Measurements from ENCODE around the gene IMMT.

The IMMT gene

DNA sequence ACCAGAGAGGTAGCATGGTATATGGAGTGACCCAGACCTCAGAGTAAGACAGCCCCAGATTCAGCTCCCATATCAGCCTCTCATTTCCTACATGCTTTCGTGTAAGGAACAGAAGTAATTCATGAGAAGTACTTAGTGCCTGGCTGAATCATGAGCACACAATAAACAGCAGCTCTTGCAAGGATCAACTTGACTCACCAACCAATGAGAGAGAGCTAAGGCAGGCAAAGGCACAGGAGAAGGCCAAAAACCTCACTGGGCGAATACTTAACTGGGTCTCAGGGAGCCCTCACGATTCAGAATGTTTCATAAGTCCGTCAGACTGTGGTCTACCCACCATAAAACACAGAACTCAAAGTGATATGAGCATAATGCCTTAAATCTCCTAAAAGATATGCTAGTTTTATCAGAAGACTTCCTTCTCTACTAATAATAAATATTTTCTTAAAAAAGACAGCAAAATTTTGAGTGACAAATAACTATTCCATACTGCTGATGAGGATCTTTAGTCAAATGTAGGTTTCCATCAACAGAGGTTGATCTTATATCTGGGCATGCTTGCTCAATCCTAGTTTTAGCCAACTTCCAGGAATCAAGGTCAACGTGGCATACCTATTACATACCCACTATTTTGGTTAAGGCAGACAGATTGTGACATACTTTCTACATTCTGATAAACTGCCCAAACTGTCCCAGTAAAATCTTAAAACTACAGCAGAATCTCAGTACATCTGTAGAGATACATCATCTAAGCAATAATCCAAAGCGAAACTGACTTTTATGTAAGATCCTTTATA, 34.9 kb downstream of the IMMT start:
- Histone ChIP-seq H3K4me3 (replicated peaks; ENCODE audit: low read depth, low read length) (no peak overlapping the region), H3K27me3 (replicated peaks; ENCODE audit: control insufficient read depth, insufficient read depth, low read length) (no peaks in the 10 kb centered on the region), H3K36me3 (ENCODE audit: control insufficient read depth, insufficient read depth, low read length) (peaks cover 16% of the 10 kb centered on the region)
- TF ChIP-seq, protein P1, sequence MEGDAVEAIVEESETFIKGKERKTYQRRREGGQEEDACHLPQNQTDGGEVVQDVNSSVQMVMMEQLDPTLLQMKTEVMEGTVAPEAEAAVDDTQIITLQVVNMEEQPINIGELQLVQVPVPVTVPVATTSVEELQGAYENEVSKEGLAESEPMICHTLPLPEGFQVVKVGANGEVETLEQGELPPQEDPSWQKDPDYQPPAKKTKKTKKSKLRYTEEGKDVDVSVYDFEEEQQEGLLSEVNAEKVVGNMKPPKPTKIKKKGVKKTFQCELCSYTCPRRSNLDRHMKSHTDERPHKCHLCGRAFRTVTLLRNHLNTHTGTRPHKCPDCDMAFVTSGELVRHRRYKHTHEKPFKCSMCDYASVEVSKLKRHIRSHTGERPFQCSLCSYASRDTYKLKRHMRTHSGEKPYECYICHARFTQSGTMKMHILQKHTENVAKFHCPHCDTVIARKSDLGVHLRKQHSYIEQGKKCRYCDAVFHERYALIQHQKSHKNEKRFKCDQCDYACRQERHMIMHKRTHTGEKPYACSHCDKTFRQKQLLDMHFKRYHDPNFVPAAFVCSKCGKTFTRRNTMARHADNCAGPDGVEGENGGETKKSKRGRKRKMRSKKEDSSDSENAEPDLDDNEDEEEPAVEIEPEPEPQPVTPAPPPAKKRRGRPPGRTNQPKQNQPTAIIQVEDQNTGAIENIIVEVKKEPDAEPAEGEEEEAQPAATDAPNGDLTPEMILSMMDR (IDR thresholded peaks at IDR 0.05; ENCODE audit: insufficient read depth, low read length, poor library complexity, severe bottlenecking) = no peak
- no peak for DNase-seq (ENCODE audit: extremely low read depth, insufficient read length)

DNA sequence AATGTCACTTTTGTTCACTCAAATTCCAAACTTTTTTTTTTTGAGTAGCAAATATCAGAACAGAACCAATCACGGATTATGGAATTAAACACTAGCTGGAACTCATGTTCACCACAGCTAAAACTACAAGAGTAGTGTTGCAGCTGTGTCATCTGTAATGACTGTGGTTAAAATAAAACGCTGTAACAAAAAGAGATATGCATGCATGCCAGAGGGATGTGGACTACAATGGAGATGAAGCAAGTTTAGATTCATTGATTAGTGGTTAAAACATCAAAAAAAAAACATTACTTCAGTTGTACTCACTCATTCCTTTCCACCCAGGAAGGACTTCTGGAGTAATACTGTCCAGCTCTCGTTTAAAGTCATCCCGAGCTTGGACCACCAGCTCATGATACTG, 37.0 kb downstream of the IMMT start:
- peaks cover 16% of the 10 kb centered on the region for H3K36me3 ChIP-seq (ENCODE audit: control insufficient read depth, insufficient read depth, low read length)

DNA sequence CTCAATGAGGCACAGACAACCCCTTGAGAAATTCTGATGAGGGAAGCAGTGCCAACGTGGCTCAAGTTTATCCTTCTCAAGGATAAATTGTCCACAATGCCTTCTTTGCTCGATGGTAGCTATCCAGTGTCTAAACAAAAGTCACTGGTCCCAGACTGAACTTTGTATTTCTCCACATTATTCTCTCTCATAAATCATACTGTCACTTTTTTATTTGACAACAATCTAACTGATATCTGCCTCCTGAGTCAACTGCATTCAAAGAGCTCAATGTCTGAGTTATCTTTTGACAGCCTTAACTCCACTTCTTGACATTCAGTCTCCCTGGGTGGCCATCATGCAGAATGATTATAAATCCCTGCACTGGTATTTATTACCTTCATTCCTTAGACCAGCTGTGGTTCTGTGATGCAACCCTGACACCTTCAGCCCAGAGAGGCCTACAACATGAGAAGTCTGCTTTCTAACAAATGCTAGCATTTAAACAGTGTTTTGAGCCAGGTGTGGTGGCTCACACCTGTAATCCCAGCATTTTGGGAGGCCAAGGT, 38.2 kb downstream of the IMMT start:
- no peaks in the 10 kb centered on the region for H3K27me3 ChIP-seq (replicated peaks; ENCODE audit: control insufficient read depth, insufficient read depth, low read length)
- peaks cover 13% of the 10 kb centered on the region for H3K36me3 ChIP-seq (ENCODE audit: control insufficient read depth, insufficient read depth, low read length)
- TF ChIP-seq, protein P1 (IDR thresholded peaks at IDR 0.05; ENCODE audit: insufficient read depth, low read length, poor library complexity, severe bottlenecking) = no peak
- H3K4me3 ChIP-seq (replicated peaks; ENCODE audit: low read depth, low read length) = no peak overlapping the region
- no peak for DNase-seq (ENCODE audit: extremely low read depth, insufficient read length)

More for the DNA sequence above, 37.0 kb downstream of the IMMT start:
- no peak for DNase-seq (ENCODE audit: extremely low read depth, insufficient read length)
- Histone ChIP-seq H3K4me3 (replicated peaks; ENCODE audit: low read depth, low read length) (no peak overlapping the region), H3K27me3 (replicated peaks; ENCODE audit: control insufficient read depth, insufficient read depth, low read length) (no peaks in the 10 kb centered on the region)
- TF ChIP-seq, protein P1 (IDR thresholded peaks at IDR 0.05; ENCODE audit: insufficient read depth, low read length, poor library complexity, severe bottlenecking) = no peak

DNA sequence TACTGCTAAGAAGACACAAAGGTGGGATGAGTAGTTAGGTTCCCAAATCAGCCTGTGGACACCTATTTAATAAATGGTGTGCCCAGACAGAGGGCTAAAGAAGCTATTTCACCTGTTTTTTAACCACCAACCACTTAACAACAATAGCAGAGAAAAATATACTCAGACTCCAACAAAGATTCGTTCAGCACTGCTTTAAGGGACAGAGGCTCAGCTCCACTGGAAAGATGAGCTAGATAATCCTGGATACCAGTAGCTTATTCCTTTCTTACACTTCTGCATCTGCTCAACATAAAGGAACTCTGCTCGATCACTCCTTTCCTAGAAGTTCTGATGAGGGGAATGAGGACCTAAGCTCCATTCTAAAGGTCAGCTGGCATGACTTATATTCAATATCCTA, 44.8 kb downstream of the IMMT start:
- no peaks in the 10 kb centered on the region for H3K27me3 ChIP-seq (replicated peaks; ENCODE audit: control insufficient read depth, insufficient read depth, low read length)
- no peak for DNase-seq (ENCODE audit: extremely low read depth, insufficient read length)
- TF ChIP-seq, protein P1 (IDR thresholded peaks at IDR 0.05; ENCODE audit: insufficient read depth, low read length, poor library complexity, severe bottlenecking) = no peak
- H3K4me3 ChIP-seq (replicated peaks; ENCODE audit: low read depth, low read length) = no peak overlapping the region
- peaks cover 12% of the 10 kb centered on the region for H3K36me3 ChIP-seq (ENCODE audit: control insufficient read depth, insufficient read depth, low read length)

DNA sequence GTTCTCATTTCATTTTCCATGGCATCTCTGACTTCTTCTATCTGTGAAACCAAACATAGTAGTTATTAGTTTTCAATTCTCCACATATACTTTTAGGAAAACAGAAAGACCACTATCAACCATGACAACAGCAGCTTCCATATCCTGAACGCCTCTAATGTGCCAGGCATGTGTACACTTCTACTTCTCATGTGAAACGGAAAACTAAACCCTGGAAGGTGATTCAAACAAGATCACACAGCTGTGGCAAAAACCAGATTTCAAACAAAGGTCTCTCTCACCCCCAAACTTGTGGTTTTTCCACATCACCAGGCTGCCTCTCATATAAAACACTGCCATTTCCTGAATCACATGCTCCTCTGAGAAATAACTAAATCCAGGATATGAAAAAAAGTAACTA, 47.5 kb downstream of the IMMT start:
- DNase-seq (ENCODE audit: extremely low read depth, insufficient read length) = no peak
- Histone ChIP-seq H3K4me3 (replicated peaks; ENCODE audit: low read depth, low read length) (no peak overlapping the region), H3K27me3 (replicated peaks; ENCODE audit: control insufficient read depth, insufficient read depth, low read length) (no peaks in the 10 kb centered on the region), H3K36me3 (ENCODE audit: control insufficient read depth, insufficient read depth, low read length) (peaks cover 14% of the 10 kb centered on the region)
- TF ChIP-seq, protein P1 (IDR thresholded peaks at IDR 0.05; ENCODE audit: insufficient read depth, low read length, poor library complexity, severe bottlenecking) = no peak

Data from GM06990 (cell line).